M059J (cell line): ENCODE results near the gene GRK3. TPM values are rescaled to one million over a fixed set of nuclear protein-coding genes. Genes with fewer than 3 reads are reported as not detected.
"Not testable (repeated sequence)": the region's sequence is repeated elsewhere in the genome, so short reads cannot be mapped to it uniquely, and the experiment has no call there.

Experiments
- DNase-seq: peaks from one replicate; pipeline ENCODE4 v3.0.0-alpha.2; 2012; ENCODE audit warnings: low read depth
- total RNA-seq: library from RNA; depleted of rRNA; stranded (reverse); fragments of >200 nt; shearing (Covaris generic); gene quantifications from 2 replicates; pipeline ENCODE4 v1.2.3, GENCODE V29; 2014; rRNA removed

Gene GRK3
- total RNA-seq, result 2.4 and 4.6 TPM in 2 replicates

DNA sequence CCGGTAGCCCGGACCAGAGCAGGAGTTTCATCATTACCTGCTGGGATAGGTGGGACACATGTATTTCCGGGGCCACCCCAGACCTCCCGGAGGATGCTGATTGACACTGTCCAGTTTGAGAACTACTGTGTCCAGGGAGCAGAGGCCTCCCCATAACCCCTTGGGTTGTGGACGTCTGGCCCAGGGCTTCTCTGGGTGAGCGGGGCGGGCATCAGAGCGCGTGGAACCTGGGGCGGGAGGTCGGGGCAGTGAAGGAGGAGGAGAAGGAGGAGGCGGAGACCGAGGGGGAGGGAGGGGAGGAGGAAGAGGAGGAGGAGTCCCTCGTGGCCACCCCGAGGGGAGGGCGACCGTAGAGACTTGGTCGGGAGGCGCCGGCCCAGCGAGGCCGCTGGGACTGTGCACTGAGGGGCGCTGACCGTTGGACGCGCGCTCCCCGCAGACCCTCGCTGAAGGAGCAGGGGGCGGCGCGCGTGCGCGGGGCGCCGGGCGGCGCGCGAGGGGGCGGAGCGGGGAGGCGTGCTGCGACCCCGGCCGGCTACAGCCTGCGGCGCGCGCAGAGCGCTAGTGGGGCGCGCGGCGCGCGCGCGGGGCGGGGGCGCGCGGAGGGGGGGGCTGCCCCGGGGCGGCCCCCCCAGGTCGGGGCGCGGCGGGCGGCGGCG, at the start of gene GRK3:
Gene GRK3 (plus strand): TSS at position 356 of the 659 bp plus-strand sequence. CDS start 366 bp downstream, outside the sequence.
- DNase-seq, result peak; percentile 61

DNA sequence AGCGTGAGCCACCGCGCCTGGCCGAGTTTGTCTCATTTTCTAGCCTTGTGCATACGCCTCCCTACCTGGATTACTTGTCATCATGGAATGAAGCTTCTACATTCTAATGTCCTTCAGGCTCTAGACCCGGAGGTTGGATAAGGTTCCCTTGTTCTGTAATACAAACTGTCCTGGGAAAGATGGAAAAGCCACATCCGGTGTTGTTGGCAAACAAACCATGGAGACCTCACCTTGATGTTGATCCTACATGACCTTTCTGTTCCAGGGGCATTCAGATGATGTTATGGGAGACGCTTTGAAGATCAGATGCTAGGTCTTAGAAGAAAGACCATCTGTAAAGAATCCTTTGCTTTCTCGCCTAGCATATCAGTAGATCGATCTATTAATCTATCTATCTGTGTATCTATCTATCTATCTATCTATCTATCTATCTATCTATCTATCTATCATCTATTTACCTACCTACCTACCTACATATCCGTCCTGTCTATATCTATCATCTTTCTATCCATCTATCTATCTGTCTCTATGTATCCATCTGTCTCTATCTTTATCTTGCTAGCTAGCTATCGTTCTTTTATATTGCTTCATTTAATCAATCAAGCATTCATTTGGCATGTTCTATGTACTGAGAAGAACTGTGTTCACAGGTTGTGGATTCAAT, 46.3 kb upstream of the GRK3 start:
- DNase-seq, result no peak

DNA sequence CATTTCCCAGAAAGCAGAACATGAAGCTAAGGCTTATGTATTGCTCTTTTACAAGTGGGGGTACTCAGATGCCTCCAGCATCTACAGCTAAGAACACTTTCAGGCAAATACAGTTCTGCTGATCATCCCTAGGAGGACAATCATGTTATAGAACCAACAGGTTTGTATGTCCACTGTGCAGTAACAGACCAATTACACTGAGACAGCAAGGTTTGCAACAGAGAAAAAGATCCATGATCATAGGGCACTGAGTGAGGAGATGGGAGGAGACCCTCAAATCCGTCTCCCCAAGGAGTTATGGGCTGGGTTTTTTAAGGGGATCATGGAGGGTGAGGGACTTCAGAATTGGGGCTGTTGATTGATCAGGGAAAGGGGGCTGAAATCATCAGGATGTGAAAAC, 39.1 kb upstream of the GRK3 start:
- DNase-seq, result no peak

DNA sequence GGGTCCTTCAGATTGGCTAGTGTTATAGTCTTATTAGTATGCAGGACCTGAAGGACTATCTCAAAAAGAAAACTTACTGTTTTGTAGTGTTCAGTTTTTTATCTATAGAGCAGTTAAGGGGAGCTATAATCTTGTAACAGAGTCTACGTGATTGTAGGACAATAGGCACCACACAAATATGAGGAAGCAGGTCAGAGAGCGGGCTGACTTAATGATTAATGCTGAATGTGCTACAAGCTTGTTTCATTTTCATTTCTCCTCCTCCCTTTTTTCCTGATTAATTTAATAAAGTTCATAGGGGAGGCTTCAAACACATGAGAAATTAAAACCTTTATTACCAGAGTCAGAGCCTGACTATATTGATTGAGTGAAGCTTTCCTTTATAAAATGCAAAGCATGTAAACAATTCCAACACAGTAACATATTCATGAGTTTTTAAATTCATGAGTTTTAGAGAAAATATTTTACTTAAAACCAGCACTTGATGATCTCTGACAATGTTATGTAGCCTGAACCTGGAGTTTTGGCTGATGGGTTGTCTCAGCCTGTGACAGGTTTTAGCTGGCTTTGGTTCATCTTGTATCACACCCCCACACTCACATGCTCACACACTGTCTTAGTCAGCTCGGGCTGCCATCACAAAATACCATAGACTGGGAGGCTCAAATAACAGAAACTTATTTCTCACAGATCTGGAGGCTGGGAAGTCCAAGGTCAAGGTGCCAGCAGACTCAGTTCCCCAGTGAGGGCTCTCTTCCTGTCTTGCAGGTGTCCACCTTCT, 38.5 kb upstream of the GRK3 start:
- peak; percentile 15 for DNase-seq

DNA sequence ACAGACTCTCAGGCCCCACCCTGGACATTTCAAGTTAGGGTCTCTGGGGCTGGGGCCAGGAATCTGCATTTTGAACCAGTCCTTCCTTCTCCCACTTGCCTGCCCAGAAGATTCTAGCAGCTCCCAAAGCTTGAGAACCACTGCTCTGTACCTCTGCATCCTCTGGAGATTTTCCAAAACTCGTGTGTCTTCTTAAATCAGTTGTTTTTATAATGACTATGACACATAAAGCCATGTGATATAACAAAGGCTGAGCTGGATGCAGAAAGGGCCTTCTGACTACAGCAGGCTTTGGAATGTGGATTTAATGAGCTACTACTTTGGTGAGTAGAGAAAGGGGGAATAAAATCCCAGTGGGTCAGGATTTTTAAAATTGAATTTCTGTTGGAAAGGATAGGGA, 37.5 kb upstream of the GRK3 start:
- DNase-seq, result peak; percentile 72

DNA sequence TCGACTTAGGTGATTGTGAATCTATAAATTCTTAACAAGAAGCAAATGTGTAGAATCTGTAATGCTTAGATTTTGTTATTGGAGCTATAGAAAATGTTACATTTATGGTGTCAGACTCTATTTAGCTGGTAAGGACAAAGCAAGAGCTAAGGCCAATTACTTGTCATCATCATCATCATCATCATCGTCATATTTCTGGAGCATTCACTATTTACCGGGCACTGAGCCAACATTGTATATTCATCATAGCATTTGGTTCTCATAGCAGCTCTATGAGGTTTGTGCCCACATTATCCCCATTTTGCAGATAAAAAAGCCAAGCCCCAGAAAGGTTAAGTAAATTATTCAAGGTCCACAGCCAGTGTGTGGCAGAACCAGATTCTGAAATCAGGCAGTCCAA, 36.4 kb upstream of the GRK3 start:
- not testable (repeated sequence) for DNase-seq

DNA sequence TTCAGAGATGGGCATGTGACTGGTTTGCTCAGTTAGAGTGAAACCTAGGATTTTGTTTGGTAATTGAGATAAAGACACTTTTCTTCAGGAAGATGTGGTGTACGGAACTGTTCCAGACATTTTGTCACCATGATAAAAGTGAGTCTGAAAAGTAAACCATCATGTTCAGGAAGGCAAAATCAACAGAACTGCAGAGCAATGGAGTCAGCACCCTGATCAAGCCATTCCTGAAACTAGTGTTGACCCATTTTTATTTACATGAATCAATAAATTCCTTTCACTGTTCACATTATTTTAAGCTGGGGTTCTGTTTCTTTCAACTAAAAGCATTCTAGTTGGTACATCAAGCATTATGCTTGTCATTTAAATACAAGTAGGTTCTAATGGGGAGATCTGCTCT, 35.4 kb upstream of the GRK3 start:
- DNase-seq, result not testable (repeated sequence)

DNA sequence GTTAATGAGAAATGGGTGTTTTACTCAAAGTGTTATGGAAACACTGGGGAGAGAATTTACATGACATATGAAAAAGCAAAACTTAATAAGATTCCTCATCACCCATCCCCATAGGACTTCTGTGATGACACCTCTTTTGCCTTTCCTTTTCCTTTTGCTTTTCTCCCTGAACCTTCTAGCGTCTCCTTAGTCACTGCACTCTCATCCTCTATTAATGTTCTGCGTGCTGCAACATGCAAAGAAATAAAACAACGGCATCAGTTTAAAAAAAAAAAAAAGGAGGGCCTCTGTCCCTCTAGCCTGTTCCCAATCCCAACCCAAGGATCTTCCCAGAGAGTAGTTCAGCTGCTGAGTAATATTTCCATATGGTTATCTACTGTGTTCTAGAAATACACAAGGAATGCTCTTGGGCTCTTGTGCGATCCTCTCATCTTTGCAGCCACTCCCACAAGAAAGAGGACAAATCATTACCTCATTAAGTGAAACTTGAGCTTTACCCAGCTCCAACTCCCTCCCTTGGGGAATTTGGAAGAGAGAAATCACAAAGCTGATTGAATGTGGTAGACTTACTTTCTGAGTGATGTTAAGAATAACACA, 34.8 kb upstream of the GRK3 start:
- not testable (repeated sequence) for DNase-seq

DNA sequence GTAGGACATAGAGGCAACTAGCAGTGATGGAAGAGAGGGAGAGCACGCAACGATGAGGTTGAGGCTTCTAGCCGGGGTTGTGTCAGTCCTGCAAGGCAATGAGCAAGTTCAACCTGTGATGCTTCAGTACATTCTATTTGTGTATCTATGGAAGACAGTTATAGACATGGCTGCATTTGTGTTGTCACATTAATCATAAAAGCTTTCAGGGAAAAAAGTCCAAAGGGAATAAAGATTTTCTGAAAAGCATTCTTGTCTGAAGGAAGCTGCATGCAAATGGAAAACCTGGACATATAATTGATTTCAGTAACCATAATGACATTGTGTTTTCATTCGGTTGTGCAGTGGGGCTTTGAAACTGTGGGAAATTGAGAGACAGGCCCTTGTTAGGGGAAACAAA, 32.8 kb upstream of the GRK3 start:
- not testable (repeated sequence) for DNase-seq

DNA sequence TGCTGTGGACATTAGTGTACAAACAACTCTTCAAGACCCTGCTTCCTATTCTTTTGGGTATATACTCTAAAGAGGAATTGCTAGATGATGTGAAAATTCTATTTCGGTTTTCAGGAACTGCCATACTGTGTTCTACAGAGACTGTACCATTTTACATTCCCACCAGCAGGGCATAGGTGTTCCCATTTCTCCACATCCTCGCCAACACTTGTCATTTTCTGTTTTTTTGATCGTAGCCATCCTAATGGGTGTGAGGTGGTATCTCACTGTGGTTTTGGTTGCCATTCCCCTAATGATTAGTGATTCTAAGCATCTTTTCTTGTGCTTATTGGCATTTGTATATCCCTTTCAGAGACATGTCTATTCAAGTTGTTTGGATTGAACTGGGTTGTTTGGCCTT, 29.8 kb upstream of the GRK3 start:
- DNase-seq, result no peak

DNA sequence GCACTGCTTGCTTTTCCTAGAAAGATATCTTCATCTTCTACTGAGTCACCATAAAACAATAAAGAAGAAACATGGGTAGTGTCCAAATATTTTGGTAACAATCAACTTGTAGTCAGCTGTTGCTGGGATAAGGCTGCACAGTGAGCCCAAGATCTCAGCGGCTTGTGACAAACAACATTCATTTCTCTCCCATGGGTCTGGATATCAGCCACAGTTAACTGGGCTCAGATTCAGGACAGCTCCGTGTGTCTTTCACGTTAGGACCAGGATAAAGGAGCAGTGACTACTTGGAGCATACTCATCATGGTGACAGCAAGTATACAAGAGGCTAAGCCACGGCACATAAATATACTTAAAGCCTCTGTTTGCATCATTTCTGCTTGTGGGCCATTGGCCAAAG, 27.9 kb upstream of the GRK3 start:
- no peak for DNase-seq

DNA sequence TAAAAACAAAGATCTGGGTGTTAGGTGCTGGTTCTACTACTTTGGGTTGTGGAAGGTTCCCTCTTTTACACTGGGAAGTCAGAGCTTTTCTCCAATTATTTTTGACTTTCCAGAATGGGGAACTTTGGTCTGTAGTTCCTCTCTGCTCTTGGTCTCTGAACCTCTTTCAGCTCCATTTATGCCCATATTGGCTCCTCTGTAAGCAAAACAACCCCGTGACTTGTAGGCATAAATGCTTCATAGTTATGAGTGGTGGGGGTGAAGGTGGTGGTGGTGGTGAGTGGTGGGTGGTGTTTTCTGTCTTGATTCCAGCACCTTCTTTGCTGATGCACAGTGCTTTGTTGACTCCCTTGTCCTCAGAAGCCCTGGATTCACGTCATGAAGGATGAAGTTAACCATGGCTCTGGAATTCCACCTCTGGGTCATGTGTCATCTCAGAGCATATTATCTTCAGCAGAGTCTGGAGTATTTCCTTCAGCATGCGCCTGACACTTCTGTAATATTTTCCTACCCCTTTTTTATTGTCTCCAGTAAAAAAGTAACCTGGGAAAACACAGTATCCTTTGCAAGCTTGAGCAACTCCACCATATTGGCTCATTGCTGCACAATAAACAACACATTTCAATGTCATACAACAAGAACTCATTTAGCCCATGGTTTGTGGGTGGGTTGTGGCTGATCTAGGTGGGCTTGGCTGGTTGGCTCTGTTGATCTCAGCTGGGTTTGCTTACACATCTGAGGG, 24.1 kb upstream of the GRK3 start:
- DNase-seq, result no peak

DNA sequence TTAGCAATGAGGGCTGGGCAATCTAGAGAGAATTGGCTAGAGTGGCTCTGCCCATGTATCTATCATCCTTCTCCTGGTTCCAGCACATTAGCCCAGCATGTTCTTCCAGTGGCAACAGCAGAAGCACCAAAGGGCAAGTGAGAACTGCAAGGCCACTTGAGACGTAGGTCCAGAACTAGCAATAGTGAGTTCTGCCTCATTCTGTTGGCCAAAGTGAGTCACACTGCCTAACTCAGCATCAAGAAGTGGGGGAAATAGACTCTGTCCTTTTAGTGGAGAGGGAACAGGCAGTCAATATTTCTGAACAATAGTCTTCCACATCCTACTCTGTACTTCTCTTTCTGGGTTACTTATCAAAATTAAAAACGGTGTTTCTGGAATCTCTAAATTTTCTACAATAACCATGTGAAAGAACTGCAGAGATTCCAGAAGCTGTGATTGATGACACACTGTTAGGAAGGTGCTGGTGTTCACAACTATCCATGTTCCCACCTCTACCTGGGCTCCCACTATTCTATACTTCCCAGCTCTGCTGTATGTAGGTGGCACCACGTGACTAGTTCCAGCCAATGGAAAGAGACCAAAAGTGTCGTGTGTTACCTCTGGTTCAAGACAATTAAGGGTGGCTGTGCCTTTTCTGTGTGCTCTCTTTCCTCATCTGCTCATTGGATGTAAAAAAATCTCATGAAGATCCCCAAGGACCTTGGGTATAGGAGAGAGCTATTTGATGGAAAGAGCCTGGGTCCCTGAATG, 23.4 kb upstream of the GRK3 start:
- no peak for DNase-seq

DNA sequence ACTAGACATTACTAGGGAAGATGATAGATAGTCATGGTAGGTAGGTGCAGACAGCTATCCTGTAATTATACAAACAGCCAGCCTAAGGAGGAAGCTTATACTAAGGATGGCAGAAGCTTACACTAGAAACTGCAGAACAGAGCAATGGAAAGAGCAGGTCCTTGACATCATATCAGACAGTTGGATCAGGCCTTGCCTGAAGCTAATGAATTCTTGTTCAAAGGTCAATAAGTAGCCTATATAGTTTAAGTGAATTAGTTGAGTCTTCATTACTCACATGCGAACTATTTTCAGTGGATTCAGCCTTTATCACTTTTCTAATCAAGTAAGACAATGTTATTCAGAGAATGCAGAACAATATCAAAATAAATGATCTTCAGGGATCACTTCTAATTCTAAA, 22.3 kb upstream of the GRK3 start:
- no peak for DNase-seq

DNA sequence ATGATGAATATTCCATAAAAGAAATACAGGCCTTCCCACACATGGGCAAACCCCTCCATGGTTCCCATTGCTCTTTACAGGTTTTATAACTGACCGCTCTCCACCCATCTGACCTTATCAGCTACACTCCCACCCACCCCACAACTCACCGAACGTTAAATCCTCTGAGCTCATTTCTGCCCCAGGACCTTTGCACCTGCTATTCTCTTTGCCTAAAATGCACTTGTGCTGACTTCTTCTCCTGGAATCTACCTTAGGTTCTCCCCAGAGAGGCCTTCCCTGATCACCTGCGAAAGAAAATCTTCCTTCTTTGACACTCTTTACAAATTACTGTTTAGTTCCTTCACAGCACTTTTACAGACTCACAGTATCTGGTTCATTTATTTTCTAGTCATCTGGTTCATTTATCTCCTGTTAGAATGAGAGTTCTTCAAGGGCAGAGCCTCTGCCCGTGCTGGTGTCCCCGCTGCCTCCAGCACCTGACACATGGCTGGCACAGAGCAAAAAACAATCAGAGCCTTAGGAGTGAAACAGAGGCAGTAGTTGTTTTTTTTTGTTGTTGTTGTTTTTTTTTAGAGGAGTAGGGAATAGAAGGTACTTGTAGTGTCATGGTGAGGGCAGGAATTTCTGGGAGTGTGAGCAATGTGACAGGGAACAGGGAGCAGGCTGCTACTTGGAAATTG, 21.6 kb upstream of the GRK3 start:
- no peak for DNase-seq

DNA sequence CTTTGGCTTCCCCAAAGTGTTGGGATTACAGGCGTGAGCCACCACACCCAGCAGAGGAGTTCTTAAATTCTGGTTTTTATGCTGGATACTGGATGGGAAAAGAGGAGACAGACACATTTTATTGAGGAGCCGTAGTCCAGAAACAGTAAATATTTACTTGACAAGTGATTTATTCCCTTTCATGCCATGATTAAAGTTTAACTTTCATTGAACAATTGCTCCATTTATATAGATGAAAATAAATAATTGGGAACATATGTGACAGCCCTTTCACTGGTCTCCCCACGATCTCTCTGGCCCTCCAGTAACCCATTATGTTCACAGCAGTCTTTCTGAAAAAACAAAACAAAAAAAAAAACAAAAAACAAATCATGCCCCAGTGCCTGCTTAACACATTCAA, 19.3 kb upstream of the GRK3 start:
- DNase-seq, result no peak

DNA sequence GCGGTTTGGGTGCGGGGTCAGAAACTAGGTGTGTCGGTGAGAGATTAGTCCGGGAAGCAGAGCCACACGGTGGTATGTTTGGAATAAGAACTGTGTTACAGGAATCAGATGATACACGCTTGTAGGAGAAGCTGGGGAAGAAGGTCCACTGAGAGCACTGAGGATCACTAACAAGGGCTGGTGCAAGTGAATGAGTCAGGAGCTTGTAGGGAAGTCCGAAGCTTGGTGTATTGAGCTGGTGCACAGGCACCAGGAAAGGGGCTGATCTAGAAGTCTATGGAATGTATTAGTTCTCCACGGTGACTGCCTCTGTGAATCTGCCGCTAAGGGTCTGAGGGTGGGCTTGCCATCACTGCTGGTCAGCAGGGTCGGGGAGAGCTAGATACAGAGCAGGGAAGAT, 18.8 kb upstream of the GRK3 start:
- no peak for DNase-seq

DNA sequence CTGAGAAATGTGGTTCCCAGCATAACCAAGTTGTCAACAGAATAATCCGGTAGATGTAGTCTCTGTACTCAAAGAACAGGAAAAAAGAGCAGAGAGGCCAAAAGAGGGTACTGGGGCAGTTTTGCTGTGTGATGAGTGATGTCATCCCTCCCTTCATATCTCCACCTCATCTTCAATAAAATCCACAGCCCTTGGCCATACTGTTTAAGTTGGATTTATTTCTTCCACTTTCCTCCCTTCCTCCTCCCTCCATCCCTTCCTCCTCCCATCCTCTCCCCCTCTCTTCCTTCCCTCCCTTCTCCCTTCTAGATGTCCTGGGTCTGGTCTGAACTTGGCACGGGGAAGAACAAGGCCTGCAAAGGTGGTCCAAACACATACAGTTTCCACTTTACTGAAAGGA, 18.2 kb upstream of the GRK3 start:
- DNase-seq, result no peak

DNA sequence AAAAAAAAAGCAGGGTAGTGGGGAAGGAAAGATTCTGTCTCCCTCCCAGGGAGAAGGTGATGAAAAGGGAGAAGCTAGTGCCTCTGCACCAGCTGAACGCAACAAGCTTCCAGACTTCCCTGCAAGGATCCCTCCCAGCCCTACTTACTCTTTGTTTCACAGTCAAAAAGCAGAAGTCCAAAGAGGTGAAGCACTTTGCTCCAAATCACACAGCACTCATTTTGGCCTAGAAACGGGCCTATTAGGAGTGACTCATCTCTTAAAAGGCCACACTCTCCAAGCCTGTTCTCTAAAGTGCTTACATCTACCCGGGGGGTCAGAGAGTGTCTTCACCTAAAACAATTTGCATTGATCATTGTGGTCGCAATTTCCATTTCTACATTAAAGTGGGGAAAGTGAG, 17.7 kb upstream of the GRK3 start:
- peak; percentile 56 for DNase-seq

DNA sequence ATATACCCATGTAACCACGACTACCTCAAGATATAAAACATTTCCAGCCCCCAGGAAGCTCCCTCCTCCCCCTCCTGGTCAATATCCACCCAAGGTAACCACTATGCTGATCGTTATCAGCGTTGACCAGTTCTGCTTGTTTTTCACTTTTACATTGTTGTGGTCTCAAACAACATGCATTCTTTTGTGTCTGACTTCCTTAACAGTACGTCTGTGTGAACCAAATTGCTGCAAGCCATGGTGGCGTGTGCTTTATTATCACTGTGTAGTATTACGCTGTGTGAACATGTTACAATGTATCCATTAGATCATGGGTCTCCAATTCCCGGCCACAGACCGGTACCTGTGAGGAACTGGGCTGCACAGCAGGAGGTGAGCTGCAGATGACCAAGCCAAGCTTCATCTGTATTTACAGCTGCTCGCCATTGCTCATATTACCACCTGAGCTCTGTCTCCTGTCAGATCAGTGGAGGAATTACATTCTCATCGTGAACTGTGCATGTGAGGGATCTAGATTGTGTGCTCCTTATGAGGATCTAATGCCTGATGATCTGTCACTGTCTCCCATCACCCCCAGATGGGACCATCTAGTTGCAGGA, 15.5 kb upstream of the GRK3 start:
- no peak for DNase-seq
